ENCODE data around the gene MBTPS1.

Gene MBTPS1

DNA sequence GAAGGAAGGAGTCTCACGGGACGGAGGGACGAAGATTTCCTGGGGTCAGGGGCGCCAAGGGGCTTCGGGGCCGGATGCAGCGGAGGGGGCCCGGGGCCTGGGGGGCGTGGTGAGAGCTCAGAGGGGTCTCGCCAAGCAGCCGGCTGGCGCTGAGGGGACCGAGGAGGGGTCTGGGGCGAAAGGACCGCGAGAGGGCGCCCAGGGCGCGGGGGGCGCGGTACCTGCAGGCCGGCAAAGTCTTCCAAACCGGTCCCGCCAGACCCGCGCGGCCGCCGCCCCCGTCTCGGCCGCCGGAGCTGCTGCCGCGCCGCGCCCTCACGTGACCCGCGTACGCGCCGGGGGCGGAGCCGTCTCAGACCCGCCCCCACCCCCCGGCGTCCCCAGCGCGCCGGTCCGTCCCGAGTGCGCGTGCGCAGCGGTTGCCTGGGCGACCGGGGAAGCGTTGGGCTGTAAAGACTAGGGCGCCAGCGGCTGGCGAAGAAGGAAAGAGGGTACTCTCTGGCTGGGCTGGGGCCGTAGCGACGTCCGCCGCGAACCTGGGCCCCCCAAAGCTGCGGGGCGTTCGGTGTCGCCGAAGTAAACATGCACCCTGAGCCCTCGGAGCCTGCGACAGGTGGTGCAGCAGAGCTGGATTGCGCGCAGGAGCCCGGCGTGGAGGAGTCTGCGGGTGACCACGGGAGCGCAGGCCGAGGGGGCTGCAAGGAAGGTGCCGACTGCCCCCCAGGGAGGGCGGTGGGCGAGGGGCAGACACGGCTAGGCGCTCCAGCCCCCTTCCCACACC is 28.3 kb upstream of the MBTPS1 start, which contains the start of the genes DNAAF1 and HSDL1 (continued):
- TF ChIP-seq, protein P1, sequence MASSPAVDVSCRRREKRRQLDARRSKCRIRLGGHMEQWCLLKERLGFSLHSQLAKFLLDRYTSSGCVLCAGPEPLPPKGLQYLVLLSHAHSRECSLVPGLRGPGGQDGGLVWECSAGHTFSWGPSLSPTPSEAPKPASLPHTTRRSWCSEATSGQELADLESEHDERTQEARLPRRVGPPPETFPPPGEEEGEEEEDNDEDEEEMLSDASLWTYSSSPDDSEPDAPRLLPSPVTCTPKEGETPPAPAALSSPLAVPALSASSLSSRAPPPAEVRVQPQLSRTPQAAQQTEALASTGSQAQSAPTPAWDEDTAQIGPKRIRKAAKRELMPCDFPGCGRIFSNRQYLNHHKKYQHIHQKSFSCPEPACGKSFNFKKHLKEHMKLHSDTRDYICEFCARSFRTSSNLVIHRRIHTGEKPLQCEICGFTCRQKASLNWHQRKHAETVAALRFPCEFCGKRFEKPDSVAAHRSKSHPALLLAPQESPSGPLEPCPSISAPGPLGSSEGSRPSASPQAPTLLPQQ (tag by site-specific recombination; IDR thresholded peaks at IDR 0.05), result no peak
- TF ChIP-seq ZNF202 (tag by site-specific recombination; IDR thresholded peaks at IDR 0.05; ENCODE audit: borderline replicate concordance) (no peak), ZSCAN30 (tag by site-specific recombination; IDR thresholded peaks at IDR 0.05) (no peak), ZNF610 (tag by site-specific recombination; IDR thresholded peaks at IDR 0.05; ENCODE audit: borderline replicate concordance) (no peak), ZNF169 (tag by site-specific recombination; IDR thresholded peaks at IDR 0.05) (no peak), HOXA7 (CRISPR knock-in tag; IDR thresholded peaks at IDR 0.05; ENCODE audit: borderline replicate concordance) (no peak), ZNF544 (tag by site-specific recombination; IDR thresholded peaks at IDR 0.05) (no peak), ZNF335 (tag by site-specific recombination; conservative IDR thresholded peaks at IDR 0.05) (no peak), KLF9 (tag by site-specific recombination; IDR thresholded peaks at IDR 0.05; ENCODE audit: low read depth) (peak; percentile 87), ZNF19 (tag by site-specific recombination; IDR thresholded peaks at IDR 0.05; ENCODE audit: low read depth) (no peak), ZNF513 (tag by site-specific recombination; IDR thresholded peaks at IDR 0.05) (no peak), ZNF398 (tag by site-specific recombination; IDR thresholded peaks at IDR 0.05) (peak; percentile 3; the same call in 1 of the 2 replicates), ZNF2 (tag by site-specific recombination; IDR thresholded peaks at IDR 0.05) (no peak), MYNN (tag by site-specific recombination; IDR thresholded peaks at IDR 0.05; ENCODE audit: borderline replicate concordance) (no peak), ZNF239 (tag by site-specific recombination; IDR thresholded peaks at IDR 0.05) (no peak), ZNF792 (tag by site-specific recombination; IDR thresholded peaks at IDR 0.05) (peak; percentile 18; the same call in 1 of the 2 replicates), REPIN1 (tag by site-specific recombination; IDR thresholded peaks at IDR 0.05; ENCODE audit: low read depth) (0 out of 2 replicates have a peak, but pooled peaks have one; percentile 86), PATZ1 (tag by site-specific recombination; IDR thresholded peaks at IDR 0.05) (peak; percentile 36; the same call in 1 of the 2 replicates), ZNF449 (tag by site-specific recombination; IDR thresholded peaks at IDR 0.05) (no peak), ZNF311 (tag by site-specific recombination; IDR thresholded peaks at IDR 0.05; ENCODE audit: borderline replicate concordance) (no peak)
- TF ChIP-seq, protein P2, sequence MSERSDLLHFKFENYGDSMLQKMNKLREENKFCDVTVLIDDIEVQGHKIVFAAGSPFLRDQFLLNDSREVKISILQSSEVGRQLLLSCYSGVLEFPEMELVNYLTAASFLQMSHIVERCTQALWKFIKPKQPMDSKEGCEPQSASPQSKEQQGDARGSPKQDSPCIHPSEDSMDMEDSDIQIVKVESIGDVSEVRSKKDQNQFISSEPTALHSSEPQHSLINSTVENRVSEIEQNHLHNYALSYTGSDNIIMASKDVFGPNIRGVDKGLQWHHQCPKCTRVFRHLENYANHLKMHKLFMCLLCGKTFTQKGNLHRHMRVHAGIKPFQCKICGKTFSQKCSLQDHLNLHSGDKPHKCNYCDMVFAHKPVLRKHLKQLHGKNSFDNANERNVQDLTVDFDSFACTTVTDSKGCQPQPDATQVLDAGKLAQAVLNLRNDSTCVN (tag by site-specific recombination; optimal IDR thresholded peaks at IDR 0.05), result peak; percentile 67

Measured in HEK293 (cell line).